IPS DF 6.9 (cell line): ENCODE data around the gene ZCCHC24.

ENCODE experiments used
- DNase-seq: peaks from one replicate; pipeline ENCODE4 v3.0.0-alpha.2; 2013; ENCODE audit warnings: low read depth, low spot score
- H3K27ac ChIP-seq: one replicate; pipeline ENCODE4 v1.5.1; 2013; ENCODE audit warnings: low read length, control low read depth
- H3K27me3 ChIP-seq: 2 replicates; pipeline ENCODE4 v1.6.1; 2013; ENCODE audit warnings: mild to moderate bottlenecking, low read length; ENCODE audit not compliant: control insufficient read depth, insufficient read depth
- H3K36me3 ChIP-seq: 2 replicates; pipeline ENCODE4 v1.6.1; 2013; ENCODE audit warnings: low read length; ENCODE audit not compliant: control insufficient read depth, insufficient read depth
- H3K4me1 ChIP-seq: 2 replicates; pipeline ENCODE4 v1.6.1; 2013; ENCODE audit warnings: low read length; ENCODE audit not compliant: control insufficient read depth, insufficient read depth
- H3K4me3 ChIP-seq: 2 replicates; pipeline ENCODE4 v1.5.1; 2013; ENCODE audit warnings: mild to moderate bottlenecking, low read length
- H3K9me3 ChIP-seq: 2 replicates; pipeline ENCODE4 v1.6.1; 2013; ENCODE audit warnings: low read length, inconsistent platforms; ENCODE audit not compliant: control insufficient read depth, insufficient read depth
- WGBS: extraction: QIAGEN DNeasy Blood & Tissue Kit; methylation state at CpG from one replicate; pipeline ENCODE4 v1.1.7; 2013; ENCODE audit warnings: mixed read lengths, missing lambda C conversion rate; ENCODE audit not compliant: insufficient read length, insufficient coverage; 5-methylcytosine and 5-hydroxymethylcytosine counted together

ZCCHC24 gene

DNA sequence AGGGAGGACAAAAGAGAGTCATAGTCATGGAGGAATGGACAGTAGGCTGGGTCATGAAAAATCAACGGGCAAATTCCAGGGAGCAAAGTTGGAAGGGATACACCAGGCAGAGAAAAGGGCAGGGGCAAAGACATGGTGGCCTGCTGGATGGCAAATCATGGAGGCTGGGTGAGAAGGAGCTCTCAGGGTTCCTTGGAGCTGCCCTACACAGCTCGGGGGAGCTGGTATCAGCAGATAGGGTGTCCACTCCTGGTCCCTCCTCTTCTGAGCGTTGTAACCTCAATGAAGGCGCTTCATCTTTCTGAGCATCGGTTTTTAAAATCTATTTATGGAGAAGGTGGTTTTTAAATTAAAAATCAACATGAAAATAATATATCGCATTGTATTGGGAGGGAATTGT is 39.1 kb upstream of the ZCCHC24 start:
- no peak for DNase-seq
- H3K27ac ChIP-seq, result no peak overlapping the region
- no peaks in the 10 kb centered on the region for H3K36me3 ChIP-seq
- WGBS, result 100% methylated on average over 1 of the region's 6 CpGs
- no peaks in the 10 kb centered on the region for H3K4me1 ChIP-seq
- H3K4me3 ChIP-seq, result no peak overlapping the region
- H3K27me3 ChIP-seq, result no peaks in the 10 kb centered on the region
- H3K9me3 ChIP-seq, result no peaks in the 10 kb centered on the region

DNA sequence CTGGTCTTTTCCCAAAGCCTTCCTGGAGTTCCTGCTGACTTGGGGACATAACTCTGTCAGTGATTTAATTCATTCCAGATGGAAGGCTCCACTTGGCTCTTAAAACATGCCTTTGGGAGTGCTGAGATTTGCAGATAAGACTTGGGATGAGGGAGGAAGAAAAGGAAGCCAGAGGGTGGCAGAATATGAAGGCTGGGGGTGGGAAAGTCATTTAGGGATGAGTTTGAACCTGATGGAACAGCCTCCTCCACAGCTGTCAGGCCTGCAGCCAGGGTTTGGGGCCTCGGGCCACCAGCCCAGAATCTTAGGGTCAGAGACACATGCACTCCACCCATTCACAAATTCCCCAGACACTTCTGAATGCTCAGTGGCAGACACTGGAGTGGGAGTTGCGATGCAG is 38.5 kb upstream of the ZCCHC24 start:
- DNase-seq, result no peak
- no peaks in the 10 kb centered on the region for H3K9me3 ChIP-seq
- no peak overlapping the region for H3K4me3 ChIP-seq
- H3K36me3 ChIP-seq, result no peaks in the 10 kb centered on the region
- no peaks in the 10 kb centered on the region for H3K27me3 ChIP-seq
- no peak overlapping the region for H3K27ac ChIP-seq
- H3K4me1 ChIP-seq, result no peaks in the 10 kb centered on the region
- no CpG with 5 or more reads among the region's 2 CpGs for WGBS

- no peak overlapping the region for H3K27ac ChIP-seq
- WGBS, result no CpG with 5 or more reads among the region's 3 CpGs
- H3K4me1 ChIP-seq, result no peaks in the 10 kb centered on the region
- DNase-seq, result no peak
- no peak overlapping the region for H3K4me3 ChIP-seq
- no peaks in the 10 kb centered on the region for H3K9me3 ChIP-seq
- H3K36me3 ChIP-seq, result no peaks in the 10 kb centered on the region
- no peaks in the 10 kb centered on the region for H3K27me3 ChIP-seq
Observed at GRCh38 chr10:79483299-79483698, 37.9 kb upstream of the ZCCHC24 start.

DNA sequence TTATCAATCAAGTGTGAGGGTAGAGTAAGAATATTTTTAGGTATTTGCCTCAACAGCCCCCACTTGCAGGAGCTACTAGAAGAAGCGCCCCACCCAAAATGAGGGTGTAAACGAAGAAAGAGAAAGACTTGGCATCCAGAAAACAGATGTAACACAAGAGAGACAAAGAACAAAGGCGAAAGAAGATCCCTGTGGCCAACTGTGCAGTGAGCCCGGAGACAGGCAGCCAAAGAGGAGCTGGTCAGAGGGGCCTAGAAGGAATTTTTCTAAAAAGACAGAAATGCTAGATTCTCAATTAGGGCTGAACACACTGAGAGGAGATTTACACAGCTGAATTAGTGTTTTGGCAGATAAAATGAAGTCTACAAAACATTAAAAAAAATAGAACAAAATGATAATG is 37.3 kb upstream of the ZCCHC24 start:
- DNase-seq, result no peak
- no peaks in the 10 kb centered on the region for H3K4me1 ChIP-seq
- no peaks in the 10 kb centered on the region for H3K9me3 ChIP-seq
- no peak overlapping the region for H3K27ac ChIP-seq
- no peaks in the 10 kb centered on the region for H3K27me3 ChIP-seq
- no CpG with 5 or more reads among the region's 4 CpGs for WGBS
- H3K4me3 ChIP-seq, result no peak overlapping the region
- H3K36me3 ChIP-seq, result no peaks in the 10 kb centered on the region

- DNase-seq, result no peak
- no CpG with 5 or more reads among the region's 1 CpG for WGBS
Observed at GRCh38 chr10:79482304-79482703, 36.9 kb upstream of the ZCCHC24 start.

DNA sequence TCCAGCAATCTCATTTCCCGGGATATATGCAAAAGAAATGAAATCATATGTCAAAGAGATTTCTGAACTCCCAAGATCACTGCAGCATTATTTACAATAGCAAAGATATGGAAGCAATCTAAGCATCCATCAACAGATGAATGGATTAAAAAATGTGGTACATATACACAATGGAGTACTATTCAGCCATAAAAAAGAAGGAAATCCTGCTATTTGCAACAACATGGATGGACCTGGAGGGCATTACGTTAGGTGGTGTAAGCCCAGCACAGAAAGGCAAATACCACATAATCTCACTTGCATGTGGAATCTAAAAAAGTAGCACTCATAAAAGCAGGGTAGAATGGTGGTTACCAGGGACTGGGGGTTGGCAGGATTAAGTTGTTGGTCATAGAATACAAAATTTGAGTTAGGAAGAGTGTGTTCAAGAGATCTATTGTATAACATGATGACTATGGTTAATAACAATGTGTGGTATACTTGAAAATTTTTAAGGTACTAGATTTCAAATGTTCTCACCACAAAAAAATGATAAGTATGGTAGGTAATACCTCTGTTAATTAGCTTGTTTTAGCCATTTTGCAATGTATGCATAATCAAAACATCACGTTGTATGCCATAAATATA is 34.0 kb upstream of the ZCCHC24 start:
- no peaks in the 10 kb centered on the region for H3K27me3 ChIP-seq
- DNase-seq, result no peak
- no peaks in the 10 kb centered on the region for H3K4me1 ChIP-seq
- WGBS, result no CpG with 5 or more reads among the region's 3 CpGs
- no peak overlapping the region for H3K27ac ChIP-seq
- H3K9me3 ChIP-seq, result no peaks in the 10 kb centered on the region
- H3K36me3 ChIP-seq, result no peaks in the 10 kb centered on the region
- no peak overlapping the region for H3K4me3 ChIP-seq

More at GRCh38 chr10:79482304-79482703, 36.9 kb upstream of the ZCCHC24 start:
- H3K4me1 ChIP-seq, result no peaks in the 10 kb centered on the region
- H3K27me3 ChIP-seq, result no peaks in the 10 kb centered on the region
- H3K27ac ChIP-seq, result no peak overlapping the region
- H3K9me3 ChIP-seq, result no peaks in the 10 kb centered on the region
- H3K4me3 ChIP-seq, result no peak overlapping the region
- no peaks in the 10 kb centered on the region for H3K36me3 ChIP-seq

- H3K27ac ChIP-seq, result no peak overlapping the region
Observed at GRCh38 chr10:79477456-79477855, 32.0 kb upstream of the ZCCHC24 start.

GRCh38 chr10:79476645-79477044 is 31.2 kb upstream of the ZCCHC24 start:
- Histone ChIP-seq H3K36me3 (no peaks in the 10 kb centered on the region), H3K4me1 (no peaks in the 10 kb centered on the region), H3K27ac (no peak overlapping the region), H3K4me3 (no peak overlapping the region), H3K9me3 (no peaks in the 10 kb centered on the region), H3K27me3 (no peaks in the 10 kb centered on the region)
- DNase-seq, result no peak

More at GRCh38 chr10:79477456-79477855, 32.0 kb upstream of the ZCCHC24 start:
- no CpG with 5 or more reads among the region's 7 CpGs for WGBS
- Histone ChIP-seq H3K4me3 (no peak overlapping the region), H3K4me1 (no peaks in the 10 kb centered on the region), H3K27me3 (no peaks in the 10 kb centered on the region), H3K36me3 (no peaks in the 10 kb centered on the region), H3K9me3 (no peaks in the 10 kb centered on the region)
- DNase-seq, result no peak

GRCh38 chr10:79475877-79476276 is 30.5 kb upstream of the ZCCHC24 start:
- H3K4me3 ChIP-seq, result no peak overlapping the region
- no CpG with 5 or more reads among the region's 3 CpGs for WGBS
- H3K4me1 ChIP-seq, result no peaks in the 10 kb centered on the region
- no peaks in the 10 kb centered on the region for H3K36me3 ChIP-seq
- H3K9me3 ChIP-seq, result no peaks in the 10 kb centered on the region
- no peak for DNase-seq
- no peak overlapping the region for H3K27ac ChIP-seq
- H3K27me3 ChIP-seq, result no peaks in the 10 kb centered on the region

DNA sequence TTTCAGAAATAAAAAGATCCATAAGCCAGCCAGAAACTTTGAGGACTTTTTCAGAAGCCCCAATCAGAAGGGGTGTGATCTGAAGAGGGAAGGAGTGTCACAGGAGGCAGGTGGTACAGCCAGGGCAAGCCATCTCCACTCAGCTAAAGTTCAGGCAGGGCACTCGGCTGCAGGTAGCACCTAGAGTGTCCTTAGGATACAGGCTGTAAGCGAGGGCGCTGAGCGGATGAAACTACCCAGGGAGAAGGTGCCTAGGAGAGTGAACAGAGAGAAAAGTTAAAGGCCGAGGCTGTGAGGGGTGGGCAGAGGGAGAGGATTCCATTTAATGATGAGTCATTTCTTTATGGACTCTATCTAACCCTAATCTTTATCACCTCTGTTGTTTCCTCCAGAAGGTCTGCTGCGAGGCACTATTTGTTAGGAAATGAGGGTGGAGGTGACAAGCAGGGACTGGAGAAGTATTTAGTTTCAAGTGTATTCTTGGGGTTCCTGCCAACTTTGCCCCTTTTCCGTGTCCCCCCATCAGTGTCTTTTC is 29.8 kb upstream of the ZCCHC24 start:
- no peak for DNase-seq
- no CpG with 5 or more reads among the region's 7 CpGs for WGBS
- no peaks in the 10 kb centered on the region for H3K36me3 ChIP-seq
- no peaks in the 10 kb centered on the region for H3K27me3 ChIP-seq
- H3K9me3 ChIP-seq, result no peaks in the 10 kb centered on the region
- H3K4me3 ChIP-seq, result no peak overlapping the region
- no peak overlapping the region for H3K27ac ChIP-seq
- no peaks in the 10 kb centered on the region for H3K4me1 ChIP-seq

DNA sequence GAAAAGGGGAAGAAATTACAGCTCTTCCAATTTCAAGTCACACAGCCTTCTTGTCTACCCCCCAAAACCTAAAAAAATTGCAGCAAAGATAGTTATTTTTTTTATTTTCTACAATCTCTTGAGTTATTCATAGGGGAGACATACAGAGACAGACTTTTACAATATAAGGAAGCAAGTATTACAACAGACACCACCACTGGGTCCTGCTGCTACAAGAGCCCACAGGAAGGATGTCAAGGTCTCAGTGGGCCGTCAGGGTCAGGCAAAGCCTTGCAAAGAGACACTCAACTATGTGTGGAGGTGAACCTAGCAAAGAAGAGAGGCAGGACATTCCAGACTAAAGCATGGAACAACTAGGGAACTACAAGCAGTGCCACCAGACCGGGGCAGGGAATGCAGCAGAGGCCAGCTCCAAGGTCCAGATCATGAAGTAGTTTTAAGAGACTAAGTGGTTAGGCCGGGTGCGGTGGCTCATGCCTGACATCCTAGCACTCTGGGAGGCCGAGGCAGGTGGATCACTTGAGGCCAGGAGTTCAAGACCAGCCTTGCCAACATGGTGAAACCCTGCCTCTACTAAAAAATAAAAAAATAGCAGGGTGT is 28.2 kb upstream of the ZCCHC24 start:
- H3K27ac ChIP-seq, result no peak overlapping the region
- WGBS, result no CpG with 5 or more reads among the region's 5 CpGs

More for the DNA sequence above, 28.2 kb upstream of the ZCCHC24 start:
- H3K4me3 ChIP-seq, result no peak overlapping the region
- no peaks in the 10 kb centered on the region for H3K9me3 ChIP-seq
- DNase-seq, result no peak
- H3K36me3 ChIP-seq, result no peaks in the 10 kb centered on the region
- H3K27me3 ChIP-seq, result no peaks in the 10 kb centered on the region
- no peaks in the 10 kb centered on the region for H3K4me1 ChIP-seq
